ENCODE results near the gene ANKFN1.

Gene ANKFN1

DNA sequence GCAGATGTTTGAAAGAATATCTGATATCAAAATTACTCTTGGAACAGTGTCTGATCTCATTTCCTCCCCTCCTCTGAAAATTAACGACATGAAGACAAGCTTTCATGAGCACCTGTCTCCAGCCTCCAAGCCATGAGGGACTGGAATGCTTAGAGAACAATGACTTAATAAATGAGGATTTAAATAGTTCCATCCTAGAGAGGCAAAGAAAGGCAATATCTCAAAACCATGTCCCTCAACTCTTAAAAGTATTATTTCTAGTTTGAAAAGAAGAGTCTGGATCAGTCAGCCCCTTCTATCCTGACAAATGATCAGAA is 137.5 kb downstream of the ANKFN1 start:
- no peak for DNase-seq (ENCODE audit: low spot score)

DNA sequence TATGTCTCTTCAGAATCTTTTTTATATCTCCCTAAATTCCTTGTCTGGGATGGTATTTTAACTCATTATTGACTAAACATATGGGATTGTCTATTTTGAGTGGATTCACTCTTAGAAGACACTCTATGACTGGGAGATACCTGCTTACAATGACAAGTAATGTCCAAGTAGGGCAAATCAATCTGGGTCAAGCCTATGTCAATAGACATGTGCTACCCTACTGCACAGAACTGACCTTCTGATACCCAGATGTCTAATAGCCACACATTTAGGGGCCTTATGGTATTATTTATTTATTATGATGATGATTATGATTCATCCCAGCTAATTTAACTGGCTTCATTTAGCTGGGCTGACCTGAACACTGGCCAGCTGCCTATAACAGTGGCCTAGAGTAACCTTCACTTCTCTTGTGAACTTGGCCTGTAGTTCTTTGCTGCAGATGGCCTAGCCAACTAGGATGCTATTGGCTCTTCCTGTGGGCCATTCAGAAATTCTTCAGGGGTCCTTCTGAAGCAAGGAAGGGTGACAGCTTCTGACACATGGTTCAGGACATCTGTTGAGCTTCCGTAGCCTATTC is 138.0 kb downstream of the ANKFN1 start:
- DNase-seq (ENCODE audit: low spot score) = no peak

- DNase-seq (ENCODE audit: low spot score) = no peak
Measured at GRCh38 chr17:56292010-56292409, 138.7 kb downstream of the ANKFN1 start.

DNA sequence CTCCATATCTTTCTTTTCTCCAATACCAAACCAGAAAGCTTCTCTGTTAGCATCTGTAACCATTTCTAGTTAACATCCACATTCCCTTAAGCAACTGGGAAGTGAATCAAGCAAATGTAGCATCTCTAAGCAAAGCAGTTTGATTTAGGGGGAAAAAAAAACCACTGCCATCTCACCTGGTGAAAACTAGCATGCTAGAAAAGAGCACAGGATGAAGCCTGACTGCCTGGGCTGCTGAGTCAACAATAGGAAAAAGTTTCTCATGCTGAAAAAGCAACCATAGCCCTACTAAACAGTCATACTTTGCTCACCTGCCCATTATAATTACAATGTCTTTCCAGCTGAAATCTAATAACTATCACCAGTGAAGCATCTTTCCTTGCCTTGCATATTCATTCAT is 139.3 kb downstream of the ANKFN1 start:
- no peak for DNase-seq (ENCODE audit: low spot score)

DNA sequence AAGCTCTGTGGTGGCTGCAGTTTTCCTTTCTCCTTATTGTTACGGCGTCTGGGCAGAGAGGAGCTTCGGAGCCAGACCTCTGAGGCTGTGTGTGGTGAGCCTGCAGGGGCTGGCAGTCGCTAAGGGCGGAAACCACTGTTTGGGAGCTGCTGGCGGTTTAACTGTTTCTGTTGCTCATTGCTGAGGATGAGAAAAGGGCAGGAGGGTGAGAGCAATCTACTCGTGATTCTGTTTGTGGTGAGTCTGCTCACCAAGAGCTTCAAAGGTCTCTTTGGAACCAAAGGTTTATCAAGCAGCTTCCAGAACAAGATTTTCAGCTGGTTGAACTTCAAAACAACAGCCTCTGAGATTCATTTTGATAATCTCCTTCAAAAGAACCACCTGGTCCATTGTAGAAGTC is 143.9 kb downstream of the ANKFN1 start:
- no peak for DNase-seq (ENCODE audit: low spot score)

DNA sequence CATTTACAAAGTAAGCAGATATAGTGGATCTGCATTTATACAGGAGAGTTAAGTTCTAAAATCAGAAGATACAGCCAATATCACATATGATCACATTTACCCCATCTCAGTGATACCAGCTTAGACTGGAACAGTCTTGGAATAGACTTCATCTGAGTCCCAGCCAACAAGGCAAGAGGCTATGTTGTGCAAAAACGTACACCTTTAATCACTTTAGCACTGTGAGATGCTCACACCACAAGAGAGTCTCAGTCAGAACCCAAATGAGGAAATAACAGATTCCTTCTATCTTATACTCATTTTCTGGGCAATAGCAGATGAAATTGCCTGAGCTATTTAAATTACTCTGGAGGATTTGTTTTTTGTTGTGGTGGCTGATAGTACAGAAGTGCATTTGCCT is 145.6 kb downstream of the ANKFN1 start:
- DNase-seq (ENCODE audit: low spot score) = no peak

DNA sequence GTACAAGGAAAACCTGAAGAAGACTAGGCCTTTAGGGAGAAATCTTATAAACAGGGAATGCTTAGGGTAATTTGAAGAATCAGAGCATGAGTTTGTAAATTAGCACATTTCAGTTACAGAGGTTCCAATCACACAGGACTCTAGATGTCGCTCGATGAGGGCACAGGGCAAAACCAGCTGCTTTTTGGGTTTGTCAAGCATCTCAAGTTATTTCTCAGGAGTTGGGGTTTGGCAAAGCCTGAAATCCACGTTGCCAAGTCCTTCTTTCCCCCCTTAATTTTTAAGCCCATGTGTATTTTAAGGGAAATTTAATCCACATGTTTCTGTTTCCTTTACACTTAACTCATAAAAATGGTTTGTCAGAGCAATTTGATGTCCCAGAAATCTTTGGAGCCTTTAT is 146.9 kb downstream of the ANKFN1 start:
- DNase-seq (ENCODE audit: low spot score) = no peak

DNA sequence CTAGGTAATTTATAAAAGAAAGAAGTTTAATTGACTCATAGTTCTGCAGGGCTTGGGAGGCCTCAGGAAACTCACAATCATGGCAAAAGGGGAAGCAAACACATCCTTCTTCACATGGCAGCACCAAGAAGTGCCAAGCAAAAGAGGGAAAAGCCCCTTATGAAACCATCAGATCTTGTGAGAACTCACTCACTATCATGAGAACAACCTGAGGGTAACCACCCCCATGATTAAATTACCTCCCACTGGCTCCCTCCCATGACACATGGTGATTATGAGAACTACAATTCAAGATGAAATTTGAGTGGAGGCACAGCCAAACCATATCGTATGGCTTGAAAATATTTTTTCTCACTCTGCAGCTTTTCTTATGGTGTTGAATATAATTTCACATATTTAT is 151.7 kb downstream of the ANKFN1 start:
- no peak for DNase-seq (ENCODE audit: low spot score)

- DNase-seq (ENCODE audit: low spot score) = no peak
Measured at GRCh38 chr17:56309897-56310296, 156.6 kb downstream of the ANKFN1 start.

GRCh38 chr17:56310782-56311181 is 157.5 kb downstream of the ANKFN1 start:
- no peak for DNase-seq (ENCODE audit: low spot score)

- no peak for DNase-seq (ENCODE audit: low spot score)
Measured at GRCh38 chr17:56313201-56313600, 159.9 kb downstream of the ANKFN1 start.

DNA sequence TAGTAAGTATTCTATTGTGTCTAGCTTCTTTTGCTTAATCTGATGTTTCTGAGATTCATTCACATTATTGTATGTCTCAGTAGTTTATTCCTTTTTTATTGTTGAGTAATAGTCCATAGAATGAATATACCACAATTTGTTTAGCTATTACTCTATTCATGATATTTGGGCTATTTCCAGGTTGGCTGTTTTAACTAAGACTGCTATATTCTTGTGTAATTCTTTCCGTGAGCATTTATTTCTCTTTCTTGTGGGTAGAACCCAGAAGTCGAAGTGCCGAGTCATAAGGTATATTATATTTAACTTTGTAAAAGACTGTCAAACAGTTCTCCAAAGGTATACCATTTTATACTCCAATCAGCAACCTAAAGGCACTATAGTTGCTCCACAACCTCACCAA is 160.8 kb downstream of the ANKFN1 start:
- DNase-seq (ENCODE audit: low spot score) = no peak

- no peak for DNase-seq (ENCODE audit: low spot score)
Measured at GRCh38 chr17:56314984-56315602, 161.8 kb downstream of the ANKFN1 start.

GRCh38 chr17:56316604-56317003 is 163.3 kb downstream of the ANKFN1 start:
- no peak for DNase-seq (ENCODE audit: low spot score)

DNA sequence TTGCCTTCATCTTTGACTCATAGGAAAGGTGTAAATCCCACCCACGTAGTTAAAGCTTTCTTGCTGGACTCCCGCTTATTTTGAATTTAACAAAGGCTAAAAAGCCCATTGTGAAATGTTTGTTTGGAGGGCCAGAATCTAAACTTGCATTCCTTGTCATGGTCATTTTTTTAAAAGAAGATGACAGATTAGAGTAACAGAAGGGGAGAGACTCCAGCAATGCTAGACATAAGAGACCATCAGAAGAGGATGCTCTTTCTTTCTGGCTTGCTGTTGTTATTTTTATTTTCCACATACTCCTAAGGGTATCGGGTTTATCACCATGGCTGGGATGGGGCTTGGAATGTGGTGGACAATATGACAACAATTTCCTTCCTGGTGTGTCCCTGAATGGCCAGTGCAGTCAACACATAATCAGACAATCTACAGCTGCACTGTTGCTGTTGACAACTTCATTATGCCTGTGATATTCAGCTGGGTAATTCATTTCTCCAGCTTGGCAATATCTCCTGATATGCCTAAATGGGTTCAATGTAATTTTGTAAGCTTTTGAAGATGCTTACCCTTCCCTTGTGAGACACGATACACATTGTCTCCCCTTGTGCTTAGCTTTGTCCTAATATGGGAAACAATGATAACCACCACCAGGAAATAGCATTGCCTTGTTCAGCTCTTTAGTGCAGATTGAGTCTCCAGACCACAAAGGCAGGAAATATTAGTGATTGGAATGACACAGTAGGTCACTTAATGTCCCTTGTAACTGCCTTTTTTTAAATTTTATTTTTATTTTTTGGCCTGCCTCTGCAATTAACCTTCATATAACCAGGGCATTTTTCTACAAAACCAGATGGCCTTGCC is 164.3 kb downstream of the ANKFN1 start:
- DNase-seq (ENCODE audit: low spot score) = no peak

GRCh38 chr17:56319531-56319930 is 166.3 kb downstream of the ANKFN1 start:
- peak; percentile 6 for DNase-seq (ENCODE audit: low spot score)

DNA sequence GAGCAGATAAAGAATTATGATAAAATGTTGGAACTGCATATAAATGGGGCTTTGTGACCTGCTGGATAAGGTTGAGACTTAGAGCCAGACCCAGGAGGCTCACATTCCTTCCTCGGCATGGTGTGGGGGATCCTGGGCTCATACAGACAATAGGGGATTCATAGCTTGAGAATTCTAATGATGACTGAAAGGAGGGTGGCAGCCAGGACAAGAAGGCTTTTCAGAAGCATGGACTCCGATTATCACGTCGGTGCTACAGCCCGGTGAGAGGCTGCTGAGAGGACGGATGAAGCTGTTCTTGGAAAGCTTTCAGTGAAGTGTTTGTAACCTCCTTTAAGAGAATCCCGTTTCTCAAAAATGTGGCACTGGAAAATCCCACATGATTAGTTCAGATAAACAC is 167.2 kb downstream of the ANKFN1 start:
- DNase-seq (ENCODE audit: low spot score) = no peak

- no peak for DNase-seq (ENCODE audit: low spot score)
Measured at GRCh38 chr17:56322991-56323390, 169.7 kb downstream of the ANKFN1 start.

- no peak for DNase-seq (ENCODE audit: low spot score)
Measured at GRCh38 chr17:56324676-56325075, 171.4 kb downstream of the ANKFN1 start.

GRCh38 chr17:56325313-56326000 is 172.2 kb downstream of the ANKFN1 start:
- DNase-seq (ENCODE audit: low spot score) = no peak

DNA sequence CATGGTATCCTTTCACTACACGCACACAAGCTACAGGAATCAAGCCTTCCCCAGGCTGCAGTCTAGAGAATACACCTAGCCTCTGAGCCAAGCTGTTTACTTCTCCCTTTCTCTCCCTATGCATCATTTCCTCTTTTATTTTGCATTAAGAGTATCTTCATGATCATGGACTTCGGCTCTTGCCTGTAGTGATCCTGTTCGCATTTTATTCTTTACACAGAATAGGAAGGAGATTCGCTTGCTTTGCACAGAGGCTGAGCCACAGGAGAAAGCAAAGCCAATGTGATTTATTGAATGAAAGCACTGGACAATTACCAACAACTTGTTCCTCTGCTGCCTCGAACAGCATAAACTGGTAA is 172.7 kb downstream of the ANKFN1 start:
- DNase-seq (ENCODE audit: low spot score) = no peak

DNA sequence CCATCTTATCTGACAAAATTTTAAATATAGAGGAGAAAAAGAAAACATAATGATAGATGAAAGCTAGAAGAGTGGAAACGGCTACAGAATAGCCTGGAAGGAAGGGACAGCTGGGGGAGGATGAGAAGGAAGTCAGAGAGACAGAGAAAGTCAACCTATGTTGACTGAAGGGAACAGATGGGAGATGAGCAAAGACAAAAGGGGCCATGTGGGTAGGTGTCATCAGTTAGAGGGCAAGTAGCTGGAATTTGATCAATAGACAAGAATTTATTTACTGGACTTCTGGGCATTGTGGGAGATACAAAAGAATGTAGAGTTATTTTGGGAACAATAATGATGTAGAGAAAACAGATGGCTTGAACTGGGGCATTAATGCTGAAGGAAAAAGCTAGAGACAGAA is 194.4 kb downstream of the ANKFN1 start:
- no peak for DNase-seq (ENCODE audit: low spot score)

GRCh38 chr17:56350592-56350991 is 197.3 kb downstream of the ANKFN1 start:
- DNase-seq (ENCODE audit: low spot score) = no peak
